ENCODE measurements around the gene CCDC43. TPM values are rescaled to one million over a fixed set of nuclear protein-coding genes. Genes with fewer than 3 reads are reported as not detected.
A peak's percentile ranks its signal among the peaks of the same experiment; 100 is the strongest.

Gene CCDC43
- total RNA-seq, 1 donor from 2014 or later, result 26.4 TPM

- intact Hi-C loops (cut with DNase I), result no loop called here
- DNase-seq (no peak), ATAC-seq (ENCODE audit: poor library complexity) (no peak)
These were observed 55.6 kb downstream of the CCDC43 start for GRCh38 chr17:44633998-44634397.

GRCh38 chr17:44630703-44631102 lies 58.9 kb downstream of the CCDC43 start:
- intact Hi-C loops (cut with DNase I), result no loop called here
- no peak for ATAC-seq (ENCODE audit: poor library complexity)

GRCh38 chr17:44629314-44629713 lies 60.3 kb downstream of the CCDC43 start:
- intact Hi-C loops (cut with DNase I), result no loop called here
- ATAC-seq (ENCODE audit: poor library complexity) (no peak), DNase-seq (no peak)

More at GRCh38 chr17:44630703-44631102, 58.9 kb downstream of the CCDC43 start:
- no peak for DNase-seq

GRCh38 chr17:44628243-44629188 lies 61.1 kb downstream of the CCDC43 start:
- ATAC-seq (ENCODE audit: poor library complexity) (peak; percentile 93), DNase-seq (peak; percentile 66)
- intact Hi-C loops (cut with DNase I), result no loop called here

GRCh38 chr17:44627513-44628242 lies 61.9 kb downstream of the CCDC43 start:
- intact Hi-C loops (cut with DNase I), result no loop called here
- DNase-seq, result no peak
- ATAC-seq (ENCODE audit: poor library complexity), result no peak

Other genes with a start within 250 kb of the CCDC43 start
- 17.9 TPM for gene GPATCH8, start 186.4 kb downstream of the CCDC43 start, total RNA-seq
- 2.6 TPM for gene FZD2, start 132.3 kb downstream of the CCDC43 start, total RNA-seq
- not detected for gene MEIOC, start 33.3 kb downstream of the CCDC43 start, total RNA-seq
- 5.0 TPM for gene DBF4B, start 18.9 kb upstream of the CCDC43 start, total RNA-seq
- gene ADAM11, start 69.2 kb upstream of the CCDC43 start, total RNA-seq, result 18.5 TPM
- 16.1 TPM for gene GJC1, start 140.5 kb upstream of the CCDC43 start, total RNA-seq
- 17.4 TPM for gene HIGD1B, start 158.1 kb upstream of the CCDC43 start, total RNA-seq
- 66.9 TPM for gene EFTUD2, start 209.7 kb upstream of the CCDC43 start, total RNA-seq
- gene GFAP, start 225.7 kb upstream of the CCDC43 start, total RNA-seq, result 4.7 TPM

All from Right ventricle myocardium superior (tissue), 1 donor.